ENCODE measurements around the gene REXO4. TPM values are rescaled to one million over a fixed set of nuclear protein-coding genes. Genes with fewer than 3 reads are reported as not detected.
A peak's percentile ranks its signal among the peaks of the same experiment; 100 is the strongest.

Gene REXO4
- total RNA-seq, 2 experiments from 2014 or later, result 35.7 to 45.5 TPM

GRCh38 chr9:133360400-133361393 is 57.1 kb downstream of the REXO4 start:
- no peak for DNase-seq (ENCODE audit: low spot score)
- Histone ChIP-seq H3K9me2 (ENCODE audit: insufficient read depth, low read length) (no peaks in the 10 kb centered on the region), H4K20me1 (ENCODE audit: insufficient read depth, low read length) (no peaks in the 10 kb centered on the region), H3K4me2 (ENCODE audit: low read length) (no peak overlapping the region), H3K4me1 (ENCODE audit: insufficient read depth, low read length, poor library complexity, severe bottlenecking) (peaks cover 10% of the 10 kb centered on the region), H3K27ac (ENCODE audit: low read depth, low read length, poor library complexity, severe bottlenecking) (no peak overlapping the region), H3K9me3 (ENCODE audit: low read length) (no peaks in the 10 kb centered on the region), H3K4me3 (ENCODE audit: low read depth, low read length, poor library complexity, severe bottlenecking) (no peak overlapping the region), H2AFZ (ENCODE audit: low read length) (no peak overlapping the region), H3K36me3 (ENCODE audit: insufficient read depth, low read length) (peaks cover 72% of the 10 kb centered on the region), H3K79me2 (ENCODE audit: insufficient read depth, low read depth, low read length) (peaks cover 3% of the 10 kb centered on the region; the same call in 1 of the 2 replicates)
- TF ChIP-seq CTCF (conservative IDR thresholded peaks at IDR 0.05; ENCODE audit: low read length) (no peak), EZH2phosphoT487 (IDR thresholded peaks at IDR 0.05; ENCODE audit: borderline replicate concordance, low read depth, low read length) (no peak)
- no TSS peak for BruUV-seq (replicated peaks)
- CTCF ChIA-PET (ENCODE audit: unreplicated experiment), result interaction anchor here (0.6 kb wide), 1 partner anchor 643 kb away, joined by 3 read pairs; no protein-coding TSS in a partner anchor
- POLR2A ChIA-PET, result no interaction called here
- intact Hi-C loops (cut with micrococcal nuclease; ENCODE audit: unreplicated experiment), result no loop called here

GRCh38 chr9:133359399-133360175 is 58.2 kb downstream of the REXO4 start:
- Histone ChIP-seq H3K4me3 (ENCODE audit: low read depth, low read length, poor library complexity, severe bottlenecking) (no peak overlapping the region), H3K4me2 (ENCODE audit: low read length) (no peak overlapping the region), H2AFZ (ENCODE audit: low read length) (no peak overlapping the region), H3K4me1 (ENCODE audit: insufficient read depth, low read length, poor library complexity, severe bottlenecking) (peaks cover 21% of the 10 kb centered on the region), H4K20me1 (ENCODE audit: insufficient read depth, low read length) (no peaks in the 10 kb centered on the region), H3K9me2 (ENCODE audit: insufficient read depth, low read length) (no peaks in the 10 kb centered on the region), H3K36me3 (ENCODE audit: insufficient read depth, low read length) (peaks cover 61% of the 10 kb centered on the region), H3K79me2 (ENCODE audit: insufficient read depth, low read depth, low read length) (peaks cover 8% of the 10 kb centered on the region; the same call in 1 of the 2 replicates), H3K27ac (ENCODE audit: low read depth, low read length, poor library complexity, severe bottlenecking) (no peak overlapping the region), H3K9me3 (ENCODE audit: low read length) (no peaks in the 10 kb centered on the region)
- intact Hi-C loops (cut with micrococcal nuclease; ENCODE audit: unreplicated experiment), result loop anchor here (5.0 kb wide), 1 partner anchor 103 kb away; no protein-coding TSS in a partner anchor
- CTCF ChIA-PET (ENCODE audit: unreplicated experiment), result no interaction called here
- peak; percentile 50 for TF ChIP-seq CTCF (conservative IDR thresholded peaks at IDR 0.05; ENCODE audit: low read length)
- no peak for TF ChIP-seq EZH2phosphoT487 (IDR thresholded peaks at IDR 0.05; ENCODE audit: borderline replicate concordance, low read depth, low read length)
- DNase-seq (ENCODE audit: low spot score), result no peak
- no TSS peak for BruUV-seq (replicated peaks)
- POLR2A ChIA-PET, result no interaction called here
